Mesothelial cell of epicardium (in vitro differentiated cells): ENCODE results near the gene PLD5. TPM values are rescaled to one million over a fixed set of nuclear protein-coding genes. Genes with fewer than 3 reads are reported as not detected.

Source experiments
- DNase-seq, 2 experiments: peaks; one replicate each; pipeline ENCODE4 v3.0.0; 2021; ENCODE audit warnings: low spot score in 2 of 2; ENCODE audit not compliant: unreplicated experiment in 2 of 2
- H3K27ac Mint-ChIP-seq: 2 replicates; pipeline ENCODE4 v1.8.0; 2021; ENCODE audit warnings: mixed read lengths
- H3K27me3 Mint-ChIP-seq: 2 replicates; pipeline ENCODE4 v1.8.0; 2021; ENCODE audit warnings: low read depth, mixed read lengths
- H3K36me3 Mint-ChIP-seq: 2 replicates; pipeline ENCODE4 v1.8.0; 2021; ENCODE audit warnings: mixed read lengths
- H3K4me1 Mint-ChIP-seq: 2 replicates; pipeline ENCODE4 v1.8.0; 2021; ENCODE audit warnings: mixed read lengths
- H3K4me3 Mint-ChIP-seq: 2 replicates; pipeline ENCODE4 v1.8.0; 2021; ENCODE audit warnings: mild to moderate bottlenecking, moderate library complexity, mixed read lengths
- H3K9me3 Mint-ChIP-seq: 2 replicates; pipeline ENCODE4 v1.8.0; 2021; ENCODE audit warnings: mixed read lengths
- CTCF ChIP-seq: fragments of 200-600 bp; sonication (generic); IDR thresholded peaks from one replicate; pipeline ENCODE4 v1.5.0; 2021; ENCODE audit warnings: antibody characterized with exemption; ENCODE audit not compliant: unreplicated experiment
- total RNA-seq: library from RNA; stranded (reverse); gene quantifications from 3 replicates; pipeline ENCODE4 v1.2.1, GENCODE V29; 2021

The PLD5 gene
- 2.6 to 4.3 TPM (median 2.7 TPM) in 3 replicates for total RNA-seq

- Mint-ChIP-seq H3K4me1 (peaks cover 16% of the 10 kb centered on the region), H3K36me3 (no peaks in the 10 kb centered on the region), H3K27ac (no peak within 1 kb of the TSS), H3K4me3 (peak within 1 kb of the TSS; percentile 77), H3K9me3 (no peaks in the 10 kb centered on the region), H3K27me3 (peaks cover 64% of the 10 kb centered on the region)
- TF ChIP-seq CTCF: no peak
- DNase-seq: peak; percentile 27 to 56
Observed at GRCh38 chr1:242524571-242525359, at the start of gene PLD5. Gene PLD5, minus strand, starts transcription at chr1:242524697.

GRCh38 chr1:242569867-242570266 is 45.4 kb upstream of the PLD5 start:
- Mint-ChIP-seq H3K36me3 (no peaks in the 10 kb centered on the region), H3K4me1 (no peaks in the 10 kb centered on the region), H3K9me3 (peaks cover 10% of the 10 kb centered on the region), H3K27ac (no peak overlapping the region), H3K4me3 (no peak overlapping the region), H3K27me3 (peaks cover 7% of the 10 kb centered on the region)
- no peak for TF ChIP-seq CTCF
- no peak for DNase-seq

- Mint-ChIP-seq H3K4me3 (no peak overlapping the region), H3K9me3 (peaks cover 10% of the 10 kb centered on the region), H3K27me3 (peaks cover 5% of the 10 kb centered on the region), H3K4me1 (no peaks in the 10 kb centered on the region), H3K27ac (no peak overlapping the region), H3K36me3 (no peaks in the 10 kb centered on the region)
- no peak for DNase-seq
- no peak for TF ChIP-seq CTCF
Observed at GRCh38 chr1:242568666-242569065, 44.2 kb upstream of the PLD5 start.

- no peak for DNase-seq
- Mint-ChIP-seq H3K4me3 (no peak overlapping the region), H3K9me3 (peaks cover 8% of the 10 kb centered on the region), H3K27ac (no peak overlapping the region), H3K4me1 (no peaks in the 10 kb centered on the region), H3K27me3 (peaks cover 5% of the 10 kb centered on the region), H3K36me3 (no peaks in the 10 kb centered on the region)
- TF ChIP-seq CTCF: no peak
Observed at GRCh38 chr1:242567596-242567995, 43.1 kb upstream of the PLD5 start.

GRCh38 chr1:242556759-242557158 is 32.3 kb upstream of the PLD5 start:
- no peak overlapping the region for H3K27ac Mint-ChIP-seq
- no peaks in the 10 kb centered on the region for H3K36me3 Mint-ChIP-seq
- H3K4me1 Mint-ChIP-seq: no peaks in the 10 kb centered on the region
- no peak for TF ChIP-seq CTCF
- no peak for DNase-seq
- no peak overlapping the region for H3K4me3 Mint-ChIP-seq
- peaks cover 7% of the 10 kb centered on the region for H3K27me3 Mint-ChIP-seq
- H3K9me3 Mint-ChIP-seq: no peaks in the 10 kb centered on the region
